ENCODE data around the gene DUSP1.

DUSP1 gene

GRCh38 chr5:172743112-172743959 lies 27.7 kb downstream of the DUSP1 start:
- DNase-seq (ENCODE audit: low spot score): no peak

- DNase-seq (ENCODE audit: low spot score): no peak
Observed at GRCh38 chr5:172741206-172741582, 29.8 kb downstream of the DUSP1 start.

- no peak for DNase-seq (ENCODE audit: low spot score)
Observed at GRCh38 chr5:172740428-172741205, 30.4 kb downstream of the DUSP1 start.

- DNase-seq (ENCODE audit: low spot score): no peak
Observed at GRCh38 chr5:172739375-172739774, 31.6 kb downstream of the DUSP1 start.

- DNase-seq (ENCODE audit: low spot score): no peak
Observed at GRCh38 chr5:172736508-172737135, 34.4 kb downstream of the DUSP1 start.

- no peak for DNase-seq (ENCODE audit: low spot score)
Observed at GRCh38 chr5:172735141-172735831, 35.7 kb downstream of the DUSP1 start.

GRCh38 chr5:172733974-172734346 lies 37.0 kb downstream of the DUSP1 start:
- no peak for DNase-seq (ENCODE audit: low spot score)

- peak; percentile 65 for DNase-seq (ENCODE audit: low spot score)
Observed at GRCh38 chr5:172733131-172733973, 37.6 kb downstream of the DUSP1 start.

GRCh38 chr5:172732201-172732865 lies 38.7 kb downstream of the DUSP1 start:
- DNase-seq (ENCODE audit: low spot score): no peak

GRCh38 chr5:172731680-172732074 lies 39.3 kb downstream of the DUSP1 start:
- DNase-seq (ENCODE audit: low spot score): no peak

GRCh38 chr5:172730981-172731679 lies 39.9 kb downstream of the DUSP1 start:
- DNase-seq (ENCODE audit: low spot score): no peak

- DNase-seq (ENCODE audit: low spot score): no peak
Observed at GRCh38 chr5:172730222-172730621, 40.8 kb downstream of the DUSP1 start.

GRCh38 chr5:172729588-172729987 lies 41.4 kb downstream of the DUSP1 start:
- no peak for DNase-seq (ENCODE audit: low spot score)

GRCh38 chr5:172728481-172729241 lies 42.3 kb downstream of the DUSP1 start:
- DNase-seq (ENCODE audit: low spot score): no peak

- no peak for DNase-seq (ENCODE audit: low spot score)
Observed at GRCh38 chr5:172727551-172727950, 43.4 kb downstream of the DUSP1 start.

- DNase-seq (ENCODE audit: low spot score): no peak
Observed at GRCh38 chr5:172726966-172727365, 44.0 kb downstream of the DUSP1 start.

- no peak for DNase-seq (ENCODE audit: low spot score)
Observed at GRCh38 chr5:172725785-172726184, 45.2 kb downstream of the DUSP1 start.

- DNase-seq (ENCODE audit: low spot score): no peak
Observed at GRCh38 chr5:172725273-172725672, 45.7 kb downstream of the DUSP1 start.

Measured in ecto neural progenitor cell (in vitro differentiated cells).